ENCODE results near the gene ATG16L1.

DNA sequence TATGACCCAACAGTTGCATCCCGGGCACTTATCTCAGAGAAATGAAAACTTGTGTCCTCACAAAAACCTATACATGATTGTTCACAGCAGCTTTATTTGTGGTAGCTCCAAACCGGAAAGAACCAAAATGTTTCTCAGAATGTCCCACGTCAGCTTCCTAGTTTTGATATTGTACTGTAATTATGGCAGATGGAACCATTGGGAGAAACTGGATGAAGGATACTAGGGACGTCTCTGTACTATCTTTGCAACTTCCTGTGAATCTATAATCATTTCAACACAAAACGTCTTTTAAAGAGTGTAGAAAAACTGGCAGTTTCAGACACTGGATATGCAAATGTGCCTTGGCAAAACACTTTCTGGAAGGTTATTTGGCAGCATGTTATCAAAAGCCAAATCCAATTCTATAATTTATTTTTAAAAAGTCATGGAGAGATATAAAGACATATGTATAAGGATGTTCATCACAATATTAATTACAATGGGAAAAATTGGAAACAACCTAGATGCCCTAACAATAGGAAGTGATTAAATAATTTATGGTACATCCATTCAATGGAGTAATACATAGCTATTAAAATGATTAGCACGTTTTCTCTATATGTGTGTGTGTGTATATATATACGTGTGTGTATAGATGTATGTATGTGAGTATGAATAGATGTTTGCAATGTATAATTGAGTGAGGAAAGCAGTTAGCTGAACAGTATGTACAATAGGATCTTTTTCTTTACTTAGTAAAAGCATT is 65.9 kb downstream of the ATG16L1 start:
- TF ChIP-seq GATA2 (IDR thresholded peaks at IDR 0.05; ENCODE audit: low read depth, low read length) (no peak), GATA3 (IDR thresholded peaks at IDR 0.05; ENCODE audit: low read depth, low read length) (no peak)
